Caco-2 (cell line): ENCODE measurements around the gene WLS. TPM values are rescaled to one million over a fixed set of nuclear protein-coding genes. Genes with fewer than 3 reads are reported as not detected.
A peak's percentile ranks its signal among the peaks of the same experiment; 100 is the strongest.

Experiments
- BruUV-seq: library from RNA; stranded (reverse); fragments of 400-500 nt; replicated peaks from 2 replicates; lab custom pipeline; 2021; lab: Mats Ljungman, UMichigan
- CTCF ChIA-PET: fragments of 300-600 bp; sonication (Branson Sonifier 250); formaldehyde crosslinking; loops from one replicate; lab custom pipeline; 2022; ENCODE audit warnings: antibody characterized with exemption; lab: Charles Lee
- POLR2A ChIA-PET: fragments of 300-600 bp; sonication (Branson Sonifier 250); formaldehyde crosslinking; loops from one replicate; lab custom pipeline; 2022; ENCODE audit warnings: antibody characterized with exemption; lab: Charles Lee
- DNase-seq, 2 experiments: peaks; one replicate each; pipeline versions ENCODE4 v3.0.0 to v3.0.0-alpha.2; 2020 to 2022
- H3K27me3 ChIP-seq: replicated peaks from 2 replicates; pipeline ENCODE4 v1.6.0; 2011; ENCODE audit warnings: low read length; ENCODE audit not compliant: control insufficient read depth, insufficient read depth
- H3K36me3 ChIP-seq: 2 replicates; pipeline ENCODE4 v1.5.1; 2011; ENCODE audit warnings: low read length; ENCODE audit not compliant: control insufficient read depth, insufficient read depth
- H3K4me1 ChIP-seq: fragments of 250-450 bp; sonication (Bioruptor Pico); 2 replicates; pipeline ENCODE4 v1.5.1; 2020; ENCODE audit warnings: mild to moderate bottlenecking
- H3K4me3 ChIP-seq: 2 replicates; pipeline ENCODE4 v1.5.1; 2011; ENCODE audit warnings: low read depth, mild to moderate bottlenecking, control low read depth, low read length
- H3K9me3 ChIP-seq: fragments of 250-450 bp; sonication (Bioruptor Pico); 2 replicates; pipeline ENCODE4 v1.5.1; 2020; ENCODE audit warnings: mild to moderate bottlenecking, moderate library complexity
- H3K27ac Mint-ChIP-seq: one replicate; pipeline ENCODE4 v1.8.0; 2022; ENCODE audit warnings: mixed read lengths; ENCODE audit not compliant: unreplicated experiment
- H3K27me3 Mint-ChIP-seq: one replicate; pipeline ENCODE4 v1.8.0; 2022; ENCODE audit warnings: mixed read lengths; ENCODE audit not compliant: insufficient read depth, unreplicated experiment
- H3K36me3 Mint-ChIP-seq: one replicate; pipeline ENCODE4 v1.8.0; 2022; ENCODE audit warnings: mild to moderate bottlenecking, mixed read lengths; ENCODE audit not compliant: insufficient read depth, unreplicated experiment
- H3K4me1 Mint-ChIP-seq: one replicate; pipeline ENCODE4 v1.8.0; 2022; ENCODE audit warnings: low read depth, mixed read lengths; ENCODE audit not compliant: unreplicated experiment
- H3K4me3 Mint-ChIP-seq: one replicate; pipeline ENCODE4 v1.8.0; 2022; ENCODE audit warnings: mild to moderate bottlenecking, moderate library complexity, mixed read lengths; ENCODE audit not compliant: unreplicated experiment
- H3K9me3 Mint-ChIP-seq: one replicate; pipeline ENCODE4 v1.8.0; 2022; ENCODE audit warnings: mixed read lengths; ENCODE audit not compliant: unreplicated experiment
- intact Hi-C: fragments of 100-400 bp; cut with micrococcal nuclease; formaldehyde crosslinking; loops from one replicate; pipeline ENCODE4 v1.10.0; 2022; ENCODE audit not compliant: unreplicated experiment
- total RNA-seq: library from RNA; stranded (reverse); gene quantifications from 2 replicates; pipeline ENCODE4 v1.2.3, GENCODE V29; 2022
- TF ChIP-seq, protein P1 (sequence below), 2 experiments: fragments of 200-600 bp in 1 of 2; IDR thresholded peaks; 1 replicate in 1 of 2; 2 replicates in 1 of 2; pipeline versions ENCODE4 v1.5.1 to v1.8.0; 2011 to 2022; ENCODE audit warnings: antibody characterized with exemption in 1 of 2, control low read depth in 1 of 2, inconsistent platforms in 1 of 2, low read depth in 1 of 2, low read length in 1 of 2, mild to moderate bottlenecking in 1 of 2, moderate library complexity in 1 of 2; ENCODE audit not compliant: insufficient read depth in 1 of 2, severe bottlenecking in 1 of 2, unreplicated experiment in 1 of 2

Gene WLS
- total RNA-seq, 1 experiment from 2014 or later = 72.3 TPM

DNA sequence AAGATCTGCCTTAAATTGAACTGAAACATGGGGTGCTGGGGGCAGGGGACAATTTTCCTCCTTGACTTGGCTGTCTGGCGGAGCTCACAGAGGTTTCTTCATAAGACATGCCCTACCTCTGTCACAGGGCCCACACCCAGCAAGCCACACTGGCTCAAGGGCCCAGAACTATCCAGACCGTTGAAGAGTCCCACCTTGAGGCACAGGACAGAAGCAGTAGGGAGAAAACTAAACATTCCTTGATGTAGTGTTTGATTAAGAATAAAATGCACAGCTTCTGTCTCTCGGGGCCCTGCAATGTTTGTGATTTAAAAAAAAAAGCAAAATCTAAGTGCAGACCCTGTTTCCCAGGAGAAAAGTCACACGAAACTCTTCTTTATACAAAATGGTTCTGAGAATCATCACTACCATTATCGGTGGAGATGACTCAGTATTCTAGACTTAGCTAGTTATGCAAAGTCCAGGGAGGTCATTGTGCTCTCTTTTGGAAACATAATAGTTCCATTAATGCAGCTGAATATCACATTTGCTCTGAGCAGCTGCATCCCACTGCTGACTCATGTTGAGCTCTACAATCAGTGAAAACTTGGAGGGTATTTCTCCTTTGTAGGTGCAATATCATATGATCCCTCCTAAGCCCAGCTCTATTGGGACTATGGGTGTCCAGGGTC is 128.3 kb downstream of the WLS start:
- no peaks in the 10 kb centered on the region for H3K36me3 Mint-ChIP-seq
- Histone ChIP-seq H3K4me3 (no peak overlapping the region), H3K27me3 (no peaks in the 10 kb centered on the region), H3K4me1 (no peaks in the 10 kb centered on the region; the same call in 1 of the 2 replicates), H3K9me3 (no peaks in the 10 kb centered on the region), H3K36me3 (no peaks in the 10 kb centered on the region)
- H3K9me3 Mint-ChIP-seq = no peaks in the 10 kb centered on the region
- H3K27ac Mint-ChIP-seq = no peak overlapping the region
- ChIA-PET CTCF (interaction anchor here (0.8 kb wide), 1 partner anchor 253 kb away, joined by 4 read pairs; no protein-coding TSS in a partner anchor), POLR2A (no interaction called here)
- peaks cover 8% of the 10 kb centered on the region for H3K4me1 Mint-ChIP-seq
- no peak overlapping the region for H3K4me3 Mint-ChIP-seq
- no peak for DNase-seq
- H3K27me3 Mint-ChIP-seq = no peaks in the 10 kb centered on the region
- TF ChIP-seq, protein P1, sequence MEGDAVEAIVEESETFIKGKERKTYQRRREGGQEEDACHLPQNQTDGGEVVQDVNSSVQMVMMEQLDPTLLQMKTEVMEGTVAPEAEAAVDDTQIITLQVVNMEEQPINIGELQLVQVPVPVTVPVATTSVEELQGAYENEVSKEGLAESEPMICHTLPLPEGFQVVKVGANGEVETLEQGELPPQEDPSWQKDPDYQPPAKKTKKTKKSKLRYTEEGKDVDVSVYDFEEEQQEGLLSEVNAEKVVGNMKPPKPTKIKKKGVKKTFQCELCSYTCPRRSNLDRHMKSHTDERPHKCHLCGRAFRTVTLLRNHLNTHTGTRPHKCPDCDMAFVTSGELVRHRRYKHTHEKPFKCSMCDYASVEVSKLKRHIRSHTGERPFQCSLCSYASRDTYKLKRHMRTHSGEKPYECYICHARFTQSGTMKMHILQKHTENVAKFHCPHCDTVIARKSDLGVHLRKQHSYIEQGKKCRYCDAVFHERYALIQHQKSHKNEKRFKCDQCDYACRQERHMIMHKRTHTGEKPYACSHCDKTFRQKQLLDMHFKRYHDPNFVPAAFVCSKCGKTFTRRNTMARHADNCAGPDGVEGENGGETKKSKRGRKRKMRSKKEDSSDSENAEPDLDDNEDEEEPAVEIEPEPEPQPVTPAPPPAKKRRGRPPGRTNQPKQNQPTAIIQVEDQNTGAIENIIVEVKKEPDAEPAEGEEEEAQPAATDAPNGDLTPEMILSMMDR (IDR thresholded peaks at IDR 0.05; ENCODE audit: insufficient read depth in 1 of 2, low read depth in 1 of 2, low read length in 1 of 2, severe bottlenecking in 1 of 2, unreplicated experiment in 1 of 2) = no peak
- intact Hi-C loops = no loop called here
- no TSS peak for BruUV-seq

DNA sequence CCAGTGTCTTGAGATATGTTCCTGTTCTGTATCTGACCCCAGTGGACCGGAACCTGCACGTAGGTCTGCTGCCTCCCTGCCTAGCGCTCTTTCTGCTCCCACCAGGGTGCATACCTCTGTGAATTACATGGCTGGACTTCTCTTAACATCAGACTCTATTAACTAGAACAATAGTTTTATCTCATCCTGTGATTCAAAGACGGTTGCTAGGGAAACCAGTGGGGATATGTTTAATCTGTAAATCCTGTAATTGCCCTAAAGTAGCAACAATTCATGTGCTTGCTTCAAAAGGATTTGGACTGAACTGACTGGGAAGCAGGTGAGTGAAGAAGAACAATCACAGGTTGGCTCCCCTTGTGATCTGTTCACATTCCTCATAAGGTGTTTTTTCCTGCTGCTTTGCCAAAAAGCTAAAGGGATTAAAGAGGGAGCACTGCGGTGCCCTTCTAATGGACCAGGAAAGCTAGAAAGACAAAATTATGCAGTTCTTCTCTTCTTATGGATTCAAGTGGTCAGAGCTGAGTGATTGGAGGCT is 129.2 kb downstream of the WLS start:
- no peaks in the 10 kb centered on the region for H3K27me3 ChIP-seq
- DNase-seq = no peak
- no peak overlapping the region for H3K4me3 Mint-ChIP-seq
- H3K36me3 Mint-ChIP-seq = no peaks in the 10 kb centered on the region
- H3K4me1 Mint-ChIP-seq = peaks cover 8% of the 10 kb centered on the region
- H3K4me3 ChIP-seq = no peak overlapping the region
- ChIA-PET CTCF (no interaction called here), POLR2A (no interaction called here)
- H3K36me3 ChIP-seq = no peaks in the 10 kb centered on the region
- no TSS peak for BruUV-seq
- no peaks in the 10 kb centered on the region for H3K9me3 Mint-ChIP-seq
- intact Hi-C loops = no loop called here
- H3K27ac Mint-ChIP-seq = no peak overlapping the region
- TF ChIP-seq, protein P1 (IDR thresholded peaks at IDR 0.05; ENCODE audit: insufficient read depth in 1 of 2, low read depth in 1 of 2, low read length in 1 of 2, severe bottlenecking in 1 of 2, unreplicated experiment in 1 of 2) = no peak
- H3K9me3 ChIP-seq = no peaks in the 10 kb centered on the region
- no peaks in the 10 kb centered on the region; the same call in 1 of the 2 replicates for H3K4me1 ChIP-seq
- H3K27me3 Mint-ChIP-seq = no peaks in the 10 kb centered on the region

DNA sequence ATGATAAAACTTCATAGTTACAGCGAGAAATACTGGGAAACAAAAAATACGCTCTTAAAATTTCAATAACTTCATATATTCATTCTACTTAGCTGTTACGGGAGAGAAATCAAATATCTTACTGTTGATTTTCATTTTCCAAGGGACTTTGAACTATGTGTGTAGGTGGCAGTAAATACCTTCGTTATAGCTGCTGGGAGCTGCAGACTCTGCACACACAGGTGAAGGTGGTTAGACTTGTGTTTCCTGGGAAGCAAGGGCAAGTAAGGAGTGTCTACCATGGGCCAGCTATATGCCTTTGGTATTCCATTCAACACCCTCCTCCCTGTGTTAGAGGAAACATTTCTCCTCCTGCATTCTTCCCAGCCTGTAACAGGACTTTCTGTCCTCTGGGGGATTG is 130.5 kb downstream of the WLS start:
- Histone ChIP-seq H3K36me3 (no peaks in the 10 kb centered on the region), H3K4me1 (no peaks in the 10 kb centered on the region; the same call in 1 of the 2 replicates), H3K27me3 (no peaks in the 10 kb centered on the region), H3K9me3 (no peaks in the 10 kb centered on the region), H3K4me3 (no peak overlapping the region)
- intact Hi-C loops = no loop called here
- no peak overlapping the region for H3K4me3 Mint-ChIP-seq
- no peaks in the 10 kb centered on the region for H3K36me3 Mint-ChIP-seq
- BruUV-seq = no TSS peak
- TF ChIP-seq, protein P1 (IDR thresholded peaks at IDR 0.05; ENCODE audit: insufficient read depth in 1 of 2, low read depth in 1 of 2, low read length in 1 of 2, severe bottlenecking in 1 of 2, unreplicated experiment in 1 of 2) = no peak
- DNase-seq = peak in 1 of 2 experiments; percentile 12
- CTCF ChIA-PET = interaction anchor here (0.9 kb wide), 1 partner anchor 15 kb away, joined by 3 read pairs; no protein-coding TSS in a partner anchor
- H3K9me3 Mint-ChIP-seq = no peaks in the 10 kb centered on the region
- peaks cover 8% of the 10 kb centered on the region for H3K4me1 Mint-ChIP-seq
- H3K27me3 Mint-ChIP-seq = no peaks in the 10 kb centered on the region
- H3K27ac Mint-ChIP-seq = no peak overlapping the region
- POLR2A ChIA-PET = no interaction called here
